HepG2 (cell line): Measurements from ENCODE around the gene ZC3H8. TPM values are rescaled to one million over a fixed set of nuclear protein-coding genes. Genes with fewer than 3 reads are reported as not detected.
A peak's percentile ranks its signal among the peaks of the same experiment; 100 is the strongest.

Experiments
- ETV6 ChIP-seq: sonication (generic); formaldehyde crosslinking; conservative IDR thresholded peaks from 2 replicates; pipeline ENCODE4 v1.4.0; 2020; ENCODE audit warnings: missing genetic modification reagents
- HMGXB3 ChIP-seq: sonication (generic); formaldehyde crosslinking; IDR thresholded peaks from 2 replicates; pipeline ENCODE4 v1.4.0; 2020; ENCODE audit warnings: missing genetic modification reagents, borderline replicate concordance
- NCOR1 ChIP-seq: fragments of 200-600 bp; sonication (generic); IDR thresholded peaks from 2 replicates; pipeline ENCODE4 v1.7.0; 2017; ENCODE audit warnings: antibody characterized with exemption, low read length, borderline replicate concordance
- PRDM10 ChIP-seq: sonication (generic); formaldehyde crosslinking; IDR thresholded peaks from 2 replicates; pipeline ENCODE4 v1.4.0; 2020; ENCODE audit warnings: low read depth, missing genetic modification reagents
- RELA ChIP-seq: sonication (generic); formaldehyde crosslinking; IDR thresholded peaks from 2 replicates; pipeline ENCODE4 v1.4.0; 2020; ENCODE audit warnings: missing genetic modification reagents
- ZBTB10 ChIP-seq: sonication (generic); formaldehyde crosslinking; IDR thresholded peaks from 2 replicates; pipeline ENCODE4 v1.4.0; 2020; ENCODE audit warnings: missing genetic modification reagents, borderline replicate concordance
- ZHX2 ChIP-seq, 2 experiments: sonication (generic) in 1 of 2; formaldehyde crosslinking in 1 of 2; IDR thresholded peaks; 2 replicates each; pipeline versions ENCODE4 v1.6.1 to v1.9.0; 2014 to 2022; ENCODE audit warnings: antibody characterized with exemption in 1 of 2, borderline replicate concordance in 1 of 2, inconsistent platforms in 1 of 2, low read depth in 1 of 2, missing genetic modification reagents in 1 of 2
- ZNF891 ChIP-seq: sonication (generic); formaldehyde crosslinking; IDR thresholded peaks from 2 replicates; pipeline ENCODE4 v1.5.0; 2020; ENCODE audit warnings: mild to moderate bottlenecking, missing genetic modification reagents
- polyA plus RNA-seq, 8 experiments: library from polyadenylated mRNA; depleted of rRNA in 3 of 8; stranded (reverse) in 7 of 8; unstranded in 1 of 8; fragments of >200 nt; fragmentation: Illumina TruSeq in 4 of 8; extraction: Trizol in 4 of 8; gene quantifications; 2 replicates each; pipeline versions ENCODE4 v1.2.1 to v1.2.3, GENCODE V29; 2011 to 2016; ENCODE audit warnings: low read depth in 4 of 8, missing spikeins in 1 of 8, mixed read lengths in 1 of 8; ENCODE audit not compliant: insufficient read depth in 1 of 8
- total RNA-seq, 5 experiments: library from RNA; depleted of rRNA; stranded (reverse); fragments of >200 nt; fragmentation: Illumina TruSeq; extraction: Trizol; gene quantifications; 2 replicates each; pipeline ENCODE4 v1.2.3, GENCODE V29; 2016; ENCODE audit warnings: low read depth in 1 of 5

The ZC3H8 gene
- total and polyA plus RNA-seq, 2 of the 13 experiments (the other 11 are each of a cell fraction or from before 2014, with no cell fraction given): 4.5 to 17.0 TPM

- peak; percentile 95 for TF ChIP-seq ZBTB10
- TF ChIP-seq HMGXB3 (CRISPR knock-in tag): no peak; the same call in none of the 2 replicates
- TF ChIP-seq RELA (CRISPR knock-in tag): no peak
- TF ChIP-seq ZHX2 (IDR thresholded peaks at IDR 0.05; ENCODE audit: low read depth): peak; percentile 11; the same call in 1 of the 2 replicates
- TF ChIP-seq ZHX2 (CRISPR knock-in tag; IDR thresholded peaks at IDR 0.05; ENCODE audit: borderline replicate concordance): peak; percentile 95; the same call in 1 of the 2 replicates
- 0 out of 2 replicates have a peak, but pooled peaks have one; percentile 43 for TF ChIP-seq PRDM10 (CRISPR knock-in tag)
- peak; percentile 84; the same call in 1 of the 2 replicates for TF ChIP-seq ZNF891
- peak; percentile 76 for TF ChIP-seq ETV6 (CRISPR knock-in tag)
- TF ChIP-seq NCOR1: no peak
Measured at GRCh38 chr2:112254466-112255240, at the start of gene ZC3H8 (continued).
